VCaP (cell line): ENCODE results near the gene CACNG1.

Experiments
- H3K27ac ChIP-seq: fragments of 450-650 bp; 2 replicates; pipeline ENCODE4 v1.5.1; 2017
- CTCF ChIP-seq: fragments of 450-650 bp; conservative IDR thresholded peaks from 2 replicates; pipeline ENCODE4 v1.5.1; 2017; ENCODE audit warnings: mild to moderate bottlenecking, moderate library complexity

Gene CACNG1

GRCh38 chr17:67019809-67020208 is 24.5 kb upstream of the CACNG1 start:
- no peak for TF ChIP-seq CTCF
- H3K27ac ChIP-seq = peak overlapping the region; percentile 42

DNA sequence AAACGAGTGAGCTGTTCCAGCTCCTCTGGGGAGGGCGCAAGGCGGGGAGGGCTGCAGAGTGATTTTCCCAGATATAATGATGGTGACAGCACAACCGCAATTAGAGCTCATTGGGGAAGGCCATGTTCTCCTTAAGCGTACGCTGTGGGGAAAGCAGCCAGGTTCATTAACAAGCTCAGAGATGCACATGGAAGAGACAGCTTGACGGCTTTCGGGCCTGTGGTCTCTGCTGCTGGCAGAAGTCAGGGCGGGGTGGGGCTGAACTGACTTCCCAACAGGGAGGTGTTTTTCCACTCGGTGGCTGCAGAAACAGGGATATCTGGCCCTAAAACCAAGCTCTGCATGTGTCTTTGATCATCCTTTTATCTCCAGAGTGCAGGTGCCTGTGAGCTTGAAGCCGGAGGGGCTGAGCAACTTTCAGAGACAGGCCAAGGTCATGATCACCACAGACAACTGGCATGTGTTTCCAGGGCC is 24.0 kb upstream of the CACNG1 start:
- no peak for TF ChIP-seq CTCF
- peak overlapping the region; percentile 42; the same call in 1 of the 2 replicates for H3K27ac ChIP-seq

DNA sequence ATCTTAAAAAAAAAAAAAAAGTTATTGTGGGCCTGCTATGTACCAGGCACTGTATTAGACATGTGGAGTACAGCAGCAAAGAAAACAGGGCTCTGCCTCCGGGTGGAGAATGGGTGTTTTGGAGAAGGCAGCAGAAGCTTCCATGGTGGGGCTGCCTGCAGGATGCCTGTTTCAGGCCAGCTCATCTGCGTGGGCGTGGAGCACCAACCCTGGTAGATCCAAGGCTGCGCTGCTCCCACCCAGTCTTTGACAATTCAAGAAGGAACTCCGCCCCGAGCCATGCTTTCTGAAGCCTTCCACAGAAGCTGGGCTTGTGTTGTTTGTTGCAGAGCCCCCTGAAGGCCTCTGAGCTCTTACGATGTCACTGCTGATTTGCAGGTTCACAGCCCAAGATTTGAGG is 23.2 kb upstream of the CACNG1 start:
- TF ChIP-seq CTCF = no peak
- no peak overlapping the region for H3K27ac ChIP-seq

- no peak for TF ChIP-seq CTCF
These were observed 22.5 kb upstream of the CACNG1 start for GRCh38 chr17:67021743-67022450.

DNA sequence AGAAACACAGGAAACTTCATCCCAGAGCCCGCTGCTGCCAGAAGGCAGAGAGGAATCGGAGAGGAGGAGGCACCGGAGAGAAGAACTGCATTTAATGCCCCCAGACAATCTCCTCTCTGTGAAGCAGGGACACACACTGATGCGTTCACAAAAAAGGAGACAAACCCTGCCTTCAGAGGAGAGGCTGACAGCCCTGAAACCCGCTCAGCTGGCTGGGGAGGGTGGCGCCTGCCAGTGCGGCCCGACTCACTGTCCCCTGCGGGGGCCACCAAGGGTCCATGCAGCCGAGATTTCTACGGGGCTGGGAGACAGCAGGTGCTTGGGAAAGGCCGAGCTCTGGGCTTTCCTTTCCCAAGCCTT is 21.9 kb upstream of the CACNG1 start:
- no peak for TF ChIP-seq CTCF
- no peak overlapping the region for H3K27ac ChIP-seq

More at GRCh38 chr17:67021743-67022450, 22.5 kb upstream of the CACNG1 start:
- H3K27ac ChIP-seq = no peak overlapping the region

- H3K27ac ChIP-seq = no peak overlapping the region
- no peak for TF ChIP-seq CTCF
These were observed 19.6 kb upstream of the CACNG1 start for GRCh38 chr17:67024736-67025135.

DNA sequence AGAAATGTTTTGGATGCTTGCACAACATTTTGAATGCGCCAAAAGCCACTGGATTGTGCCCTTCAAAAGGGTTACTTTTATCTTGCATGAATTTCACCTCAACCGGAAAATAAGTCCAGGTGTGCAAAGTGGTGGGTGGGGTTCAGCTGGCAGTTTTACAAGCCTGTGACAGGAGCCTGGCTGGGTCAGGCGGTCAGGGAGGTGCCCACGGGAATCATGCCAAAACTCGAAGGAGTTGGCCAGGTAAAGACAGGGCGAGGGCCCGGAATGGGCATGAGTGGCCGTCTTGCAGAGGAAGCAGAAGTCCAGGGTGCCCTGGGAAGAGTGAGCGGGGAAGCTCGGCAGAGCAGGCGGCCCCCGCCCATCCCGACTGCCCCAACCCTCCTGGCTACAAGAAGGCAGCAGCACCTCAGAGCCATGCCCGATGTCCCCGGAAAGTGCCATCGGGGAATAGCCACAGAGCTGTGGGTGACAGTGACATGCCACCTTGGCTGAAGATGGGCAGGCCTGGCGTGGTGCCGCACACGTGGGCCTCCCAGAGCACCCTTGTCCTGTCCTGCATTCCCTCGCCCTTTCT is 19.1 kb upstream of the CACNG1 start:
- no peak overlapping the region for H3K27ac ChIP-seq
- TF ChIP-seq CTCF = no peak
